Measurements from ENCODE around the gene PITHD1.

PITHD1 gene

GRCh38 chr1:23751050-23751814 lies 27.0 kb upstream of the PITHD1 start:
- TF ChIP-seq RAD21 (IDR thresholded peaks at IDR 0.05; ENCODE audit: low read depth): peak; percentile 54
- no peak for TF ChIP-seq YY1 (IDR thresholded peaks at IDR 0.05; ENCODE audit: low read depth)

- TF ChIP-seq MAX (IDR thresholded peaks at IDR 0.05) (no peak), NFIC (IDR thresholded peaks at IDR 0.05) (no peak), FOXM1 (IDR thresholded peaks at IDR 0.05; ENCODE audit: borderline replicate concordance, low read depth) (no peak), TAF1 (IDR thresholded peaks at IDR 0.05; ENCODE audit: low read depth) (no peak), CEBPB (IDR thresholded peaks at IDR 0.05) (no peak), ZBTB7A (IDR thresholded peaks at IDR 0.05; ENCODE audit: low read depth) (no peak), YY1 (IDR thresholded peaks at IDR 0.05; ENCODE audit: low read depth) (no peak), RAD21 (IDR thresholded peaks at IDR 0.05; ENCODE audit: low read depth) (no peak), EP300 (IDR thresholded peaks at IDR 0.05; ENCODE audit: borderline replicate concordance) (no peak), TEAD4 (IDR thresholded peaks at IDR 0.05) (no peak), EGR1 (IDR thresholded peaks at IDR 0.05) (no peak), CREB1 (IDR thresholded peaks at IDR 0.05; ENCODE audit: low read depth) (no peak), TCF12 (IDR thresholded peaks at IDR 0.05; ENCODE audit: low read depth) (no peak)
- TF ChIP-seq, protein P1, sequence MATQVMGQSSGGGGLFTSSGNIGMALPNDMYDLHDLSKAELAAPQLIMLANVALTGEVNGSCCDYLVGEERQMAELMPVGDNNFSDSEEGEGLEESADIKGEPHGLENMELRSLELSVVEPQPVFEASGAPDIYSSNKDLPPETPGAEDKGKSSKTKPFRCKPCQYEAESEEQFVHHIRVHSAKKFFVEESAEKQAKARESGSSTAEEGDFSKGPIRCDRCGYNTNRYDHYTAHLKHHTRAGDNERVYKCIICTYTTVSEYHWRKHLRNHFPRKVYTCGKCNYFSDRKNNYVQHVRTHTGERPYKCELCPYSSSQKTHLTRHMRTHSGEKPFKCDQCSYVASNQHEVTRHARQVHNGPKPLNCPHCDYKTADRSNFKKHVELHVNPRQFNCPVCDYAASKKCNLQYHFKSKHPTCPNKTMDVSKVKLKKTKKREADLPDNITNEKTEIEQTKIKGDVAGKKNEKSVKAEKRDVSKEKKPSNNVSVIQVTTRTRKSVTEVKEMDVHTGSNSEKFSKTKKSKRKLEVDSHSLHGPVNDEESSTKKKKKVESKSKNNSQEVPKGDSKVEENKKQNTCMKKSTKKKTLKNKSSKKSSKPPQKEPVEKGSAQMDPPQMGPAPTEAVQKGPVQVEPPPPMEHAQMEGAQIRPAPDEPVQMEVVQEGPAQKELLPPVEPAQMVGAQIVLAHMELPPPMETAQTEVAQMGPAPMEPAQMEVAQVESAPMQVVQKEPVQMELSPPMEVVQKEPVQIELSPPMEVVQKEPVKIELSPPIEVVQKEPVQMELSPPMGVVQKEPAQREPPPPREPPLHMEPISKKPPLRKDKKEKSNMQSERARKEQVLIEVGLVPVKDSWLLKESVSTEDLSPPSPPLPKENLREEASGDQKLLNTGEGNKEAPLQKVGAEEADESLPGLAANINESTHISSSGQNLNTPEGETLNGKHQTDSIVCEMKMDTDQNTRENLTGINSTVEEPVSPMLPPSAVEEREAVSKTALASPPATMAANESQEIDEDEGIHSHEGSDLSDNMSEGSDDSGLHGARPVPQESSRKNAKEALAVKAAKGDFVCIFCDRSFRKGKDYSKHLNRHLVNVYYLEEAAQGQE (IDR thresholded peaks at IDR 0.05; ENCODE audit: low read depth): no peak
- TF ChIP-seq, protein P2, sequence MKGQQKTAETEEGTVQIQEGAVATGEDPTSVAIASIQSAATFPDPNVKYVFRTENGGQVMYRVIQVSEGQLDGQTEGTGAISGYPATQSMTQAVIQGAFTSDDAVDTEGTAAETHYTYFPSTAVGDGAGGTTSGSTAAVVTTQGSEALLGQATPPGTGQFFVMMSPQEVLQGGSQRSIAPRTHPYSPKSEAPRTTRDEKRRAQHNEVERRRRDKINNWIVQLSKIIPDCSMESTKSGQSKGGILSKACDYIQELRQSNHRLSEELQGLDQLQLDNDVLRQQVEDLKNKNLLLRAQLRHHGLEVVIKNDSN (IDR thresholded peaks at IDR 0.05): no peak
Measured at GRCh38 chr1:23751815-23752200, 26.4 kb upstream of the PITHD1 start.

GRCh38 chr1:23752909-23753308 lies 25.3 kb upstream of the PITHD1 start:
- no peak for TF ChIP-seq TAF1 (IDR thresholded peaks at IDR 0.05; ENCODE audit: low read depth)
- TF ChIP-seq RAD21 (IDR thresholded peaks at IDR 0.05; ENCODE audit: low read depth): no peak
- TF ChIP-seq NFIC (IDR thresholded peaks at IDR 0.05): no peak
- TF ChIP-seq EP300 (IDR thresholded peaks at IDR 0.05; ENCODE audit: borderline replicate concordance): no peak
- TF ChIP-seq YY1 (IDR thresholded peaks at IDR 0.05; ENCODE audit: low read depth): no peak
- TF ChIP-seq TEAD4 (IDR thresholded peaks at IDR 0.05): no peak
- TF ChIP-seq TCF12 (IDR thresholded peaks at IDR 0.05; ENCODE audit: low read depth): no peak
- no peak for TF ChIP-seq EGR1 (IDR thresholded peaks at IDR 0.05)
- TF ChIP-seq, protein P2 (IDR thresholded peaks at IDR 0.05): no peak
- TF ChIP-seq ZBTB7A (IDR thresholded peaks at IDR 0.05; ENCODE audit: low read depth): no peak

GRCh38 chr1:23756676-23757075 lies 21.5 kb upstream of the PITHD1 start:
- TF ChIP-seq TAF1 (IDR thresholded peaks at IDR 0.05; ENCODE audit: low read depth) (no peak), RAD21 (IDR thresholded peaks at IDR 0.05; ENCODE audit: low read depth) (no peak), EGR1 (IDR thresholded peaks at IDR 0.05) (no peak), EP300 (IDR thresholded peaks at IDR 0.05; ENCODE audit: borderline replicate concordance) (no peak), TEAD4 (IDR thresholded peaks at IDR 0.05) (no peak), ZBTB7A (IDR thresholded peaks at IDR 0.05; ENCODE audit: low read depth) (no peak), TCF12 (IDR thresholded peaks at IDR 0.05; ENCODE audit: low read depth) (no peak), FOXM1 (IDR thresholded peaks at IDR 0.05; ENCODE audit: borderline replicate concordance, low read depth) (no peak), CREB1 (IDR thresholded peaks at IDR 0.05; ENCODE audit: low read depth) (no peak), MAX (IDR thresholded peaks at IDR 0.05) (no peak), YY1 (IDR thresholded peaks at IDR 0.05; ENCODE audit: low read depth) (no peak), CEBPB (IDR thresholded peaks at IDR 0.05) (no peak), NFIC (IDR thresholded peaks at IDR 0.05) (no peak)
- TF ChIP-seq, protein P1 (IDR thresholded peaks at IDR 0.05; ENCODE audit: low read depth): no peak
- TF ChIP-seq, protein P2 (IDR thresholded peaks at IDR 0.05): no peak

- no peak for TF ChIP-seq NFIC (IDR thresholded peaks at IDR 0.05)
- TF ChIP-seq EP300 (IDR thresholded peaks at IDR 0.05; ENCODE audit: borderline replicate concordance): no peak
- no peak for TF ChIP-seq CREB1 (IDR thresholded peaks at IDR 0.05; ENCODE audit: low read depth)
- TF ChIP-seq, protein P1 (IDR thresholded peaks at IDR 0.05; ENCODE audit: low read depth): no peak
- TF ChIP-seq, protein P2 (IDR thresholded peaks at IDR 0.05): no peak
- no peak for TF ChIP-seq CEBPB (IDR thresholded peaks at IDR 0.05)
- TF ChIP-seq MAX (IDR thresholded peaks at IDR 0.05): no peak
- no peak for TF ChIP-seq EGR1 (IDR thresholded peaks at IDR 0.05)
- no peak for TF ChIP-seq YY1 (IDR thresholded peaks at IDR 0.05; ENCODE audit: low read depth)
- TF ChIP-seq TAF1 (IDR thresholded peaks at IDR 0.05; ENCODE audit: low read depth): no peak
- no peak for TF ChIP-seq FOXM1 (IDR thresholded peaks at IDR 0.05; ENCODE audit: borderline replicate concordance, low read depth)
- TF ChIP-seq TCF12 (IDR thresholded peaks at IDR 0.05; ENCODE audit: low read depth): no peak
Measured at GRCh38 chr1:23757812-23758211, 20.4 kb upstream of the PITHD1 start.

Measured in Ishikawa (cell line).